Measurements from ENCODE around the gene RPS15. TPM values are rescaled to one million over a fixed set of nuclear protein-coding genes. Genes with fewer than 3 reads are reported as not detected.

RPS15 gene
- total and polyA plus RNA-seq, 10 of the 15 experiments (the other 5 are each of a cell fraction or from before 2014, with no cell fraction given): 559 to 3,158 (median 1,413) TPM

GRCh38 chr19:1438035-1438932 lies at the start of gene RPS15 (continued):
- TF ChIP-seq ZBTB11 (CRISPR knock-in tag; IDR thresholded peaks at IDR 0.05) (peak; percentile 17; the same call in 1 of the 2 replicates), PKNOX1 (IDR thresholded peaks at IDR 0.05) (peak; percentile 17; the same call in 1 of the 2 replicates), E2F8 (IDR thresholded peaks at IDR 0.05; ENCODE audit: low read depth, partially characterized antibody) (no peak), EED (IDR thresholded peaks at IDR 0.05; ENCODE audit: low read depth) (no peak), SMC3 (IDR thresholded peaks at IDR 0.05; ENCODE audit: borderline replicate concordance, low read length) (peak; percentile 37), BHLHE40 (IDR thresholded peaks at IDR 0.05; ENCODE audit: borderline replicate concordance in 1 of 2, low read depth in 2 of 2, low read length in 1 of 2) (peak; percentile 78 to 81; a peak in 3 of 4 replicates), IRF4 (IDR thresholded peaks at IDR 0.05; ENCODE audit: low read depth, low read length) (0 out of 2 replicates have a peak, but pooled peaks have one; percentile 30), ZNF622 (IDR thresholded peaks at IDR 0.05) (no peak), PML (IDR thresholded peaks at IDR 0.05; ENCODE audit: low read length) (peak; percentile 99), MEF2A (IDR thresholded peaks at IDR 0.05; ENCODE audit: insufficient read depth, low read depth, low read length) (no peak), CHD2 (IDR thresholded peaks at IDR 0.05; ENCODE audit: borderline replicate concordance, low read depth, low read length) (peak; percentile 100), SREBF1 (IDR thresholded peaks at IDR 0.05; ENCODE audit: low read length) (no peak), NR2C2 (IDR thresholded peaks at IDR 0.05; ENCODE audit: borderline replicate concordance, control insufficient read depth, insufficient read length, low read depth) (no peak), NRF1 (conservative IDR thresholded peaks at IDR 0.05; ENCODE audit: low read depth, low read length) (0 out of 2 replicates have a peak, but pooled peaks have one; percentile 39), IRF3 (IDR thresholded peaks at IDR 0.05) (peak; percentile 12; the same call in 1 of the 2 replicates), CREB1 (IDR thresholded peaks at IDR 0.05; ENCODE audit: low read depth) (peak; percentile 87), SUPT20H (IDR thresholded peaks at IDR 0.05; ENCODE audit: borderline replicate concordance, control insufficient read depth, low read depth, low read length) (no peak), NKRF (conservative IDR thresholded peaks at IDR 0.05) (peak; percentile 93)
